ENCODE results near the gene CTXN3.

- TF ChIP-seq CTCF (IDR thresholded peaks at IDR 0.05), result no peak
- TF ChIP-seq POLR2A (IDR thresholded peaks at IDR 0.05), result no peak
Observed at GRCh38 chr5:127656825-127657224, 7.9 kb downstream of the CTXN3 start.
